ENCODE measurements around the gene IRF2BP1.

Gene IRF2BP1

DNA sequence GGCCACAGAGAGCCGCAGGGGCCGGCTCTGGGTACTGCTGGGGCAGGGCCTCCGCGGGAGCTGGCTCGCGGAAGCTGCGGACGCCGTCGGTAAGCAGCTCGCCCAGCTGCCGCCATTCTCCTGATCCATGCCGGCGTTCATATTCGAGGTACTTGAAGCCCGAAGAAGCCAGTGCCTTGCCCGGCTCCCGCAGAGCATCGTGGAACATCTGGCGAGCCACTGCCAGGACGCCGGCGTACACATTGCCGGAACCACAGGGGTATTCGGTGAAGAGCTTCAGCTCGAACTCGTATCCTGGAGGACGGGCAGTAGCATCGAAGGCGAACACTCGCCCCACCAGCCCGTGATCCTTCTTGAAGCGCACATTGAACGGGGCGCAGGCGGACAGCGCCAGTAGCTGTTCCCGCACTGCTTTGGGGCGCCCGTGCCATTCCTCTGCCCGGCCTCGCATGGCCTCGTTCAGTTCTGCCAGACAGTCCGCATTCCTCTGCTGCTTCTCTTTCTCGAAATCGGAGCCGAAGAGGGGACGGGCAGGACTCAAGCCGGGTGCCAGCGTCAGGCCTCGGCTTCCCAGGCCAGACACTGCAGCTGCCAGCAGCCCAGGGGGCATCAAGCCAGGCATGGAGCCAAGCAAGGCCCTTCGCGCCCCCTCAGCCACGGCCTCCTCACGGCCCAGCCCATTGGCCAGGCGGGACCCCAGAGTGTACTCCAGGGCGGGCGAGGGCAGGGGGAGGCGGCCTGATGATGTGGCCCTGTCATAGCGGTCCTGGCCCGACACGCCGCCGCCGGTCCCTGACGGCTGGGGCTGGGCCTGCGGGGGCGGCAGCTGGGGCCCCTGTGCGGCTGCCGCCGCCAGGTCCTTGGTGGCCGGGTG lies 1.0 kb downstream of the IRF2BP1 start:
- ATAC-seq = no peak; the same call in 2 of the 3 replicates
- TF ChIP-seq GLIS3 (CRISPR knock-in tag; IDR thresholded peaks at IDR 0.05) (no peak), RARB (CRISPR knock-in tag; IDR thresholded peaks at IDR 0.05) (no peak), ZC3H10 (CRISPR knock-in tag; IDR thresholded peaks at IDR 0.05) (no peak), ZFP3 (CRISPR knock-in tag; IDR thresholded peaks at IDR 0.05) (no peak), OSR1 (CRISPR knock-in tag; IDR thresholded peaks at IDR 0.05) (no peak), PPARA (CRISPR knock-in tag; IDR thresholded peaks at IDR 0.05; ENCODE audit: borderline replicate concordance) (no peak), ISL1 (CRISPR knock-in tag; IDR thresholded peaks at IDR 0.05) (no peak), SNAI2 (CRISPR knock-in tag; IDR thresholded peaks at IDR 0.05) (no peak), TOX (CRISPR knock-in tag; IDR thresholded peaks at IDR 0.05; ENCODE audit: borderline replicate concordance) (no peak), ZNF70 (CRISPR knock-in tag; IDR thresholded peaks at IDR 0.05) (no peak), ZNF565 (CRISPR knock-in tag; conservative IDR thresholded peaks at IDR 0.05; ENCODE audit: low read depth) (no peak), CSDC2 (CRISPR knock-in tag; IDR thresholded peaks at IDR 0.05) (no peak)
- TF ChIP-seq, protein P1, sequence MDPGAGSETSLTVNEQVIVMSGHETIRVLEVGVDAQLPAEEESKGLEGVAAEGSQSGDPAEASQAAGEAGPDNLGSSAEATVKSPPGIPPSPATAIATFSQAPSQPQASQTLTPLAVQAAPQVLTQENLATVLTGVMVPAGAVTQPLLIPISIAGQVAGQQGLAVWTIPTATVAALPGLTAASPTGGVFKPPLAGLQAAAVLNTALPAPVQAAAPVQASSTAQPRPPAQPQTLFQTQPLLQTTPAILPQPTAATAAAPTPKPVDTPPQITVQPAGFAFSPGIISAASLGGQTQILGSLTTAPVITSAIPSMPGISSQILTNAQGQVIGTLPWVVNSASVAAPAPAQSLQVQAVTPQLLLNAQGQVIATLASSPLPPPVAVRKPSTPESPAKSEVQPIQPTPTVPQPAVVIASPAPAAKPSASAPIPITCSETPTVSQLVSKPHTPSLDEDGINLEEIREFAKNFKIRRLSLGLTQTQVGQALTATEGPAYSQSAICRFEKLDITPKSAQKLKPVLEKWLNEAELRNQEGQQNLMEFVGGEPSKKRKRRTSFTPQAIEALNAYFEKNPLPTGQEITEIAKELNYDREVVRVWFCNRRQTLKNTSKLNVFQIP (CRISPR knock-in tag; IDR thresholded peaks at IDR 0.05; ENCODE audit: borderline replicate concordance, low read depth) = no peak
- TF ChIP-seq, protein P2, sequence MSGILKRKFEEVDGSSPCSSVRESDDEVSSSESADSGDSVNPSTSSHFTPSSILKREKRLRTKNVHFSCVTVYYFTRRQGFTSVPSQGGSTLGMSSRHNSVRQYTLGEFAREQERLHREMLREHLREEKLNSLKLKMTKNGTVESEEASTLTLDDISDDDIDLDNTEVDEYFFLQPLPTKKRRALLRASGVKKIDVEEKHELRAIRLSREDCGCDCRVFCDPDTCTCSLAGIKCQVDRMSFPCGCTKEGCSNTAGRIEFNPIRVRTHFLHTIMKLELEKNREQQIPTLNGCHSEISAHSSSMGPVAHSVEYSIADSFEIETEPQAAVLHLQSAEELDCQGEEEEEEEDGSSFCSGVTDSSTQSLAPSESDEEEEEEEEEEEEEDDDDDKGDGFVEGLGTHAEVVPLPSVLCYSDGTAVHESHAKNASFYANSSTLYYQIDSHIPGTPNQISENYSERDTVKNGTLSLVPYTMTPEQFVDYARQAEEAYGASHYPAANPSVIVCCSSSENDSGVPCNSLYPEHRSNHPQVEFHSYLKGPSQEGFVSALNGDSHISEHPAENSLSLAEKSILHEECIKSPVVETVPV (CRISPR knock-in tag; IDR thresholded peaks at IDR 0.05) = no peak

DNA sequence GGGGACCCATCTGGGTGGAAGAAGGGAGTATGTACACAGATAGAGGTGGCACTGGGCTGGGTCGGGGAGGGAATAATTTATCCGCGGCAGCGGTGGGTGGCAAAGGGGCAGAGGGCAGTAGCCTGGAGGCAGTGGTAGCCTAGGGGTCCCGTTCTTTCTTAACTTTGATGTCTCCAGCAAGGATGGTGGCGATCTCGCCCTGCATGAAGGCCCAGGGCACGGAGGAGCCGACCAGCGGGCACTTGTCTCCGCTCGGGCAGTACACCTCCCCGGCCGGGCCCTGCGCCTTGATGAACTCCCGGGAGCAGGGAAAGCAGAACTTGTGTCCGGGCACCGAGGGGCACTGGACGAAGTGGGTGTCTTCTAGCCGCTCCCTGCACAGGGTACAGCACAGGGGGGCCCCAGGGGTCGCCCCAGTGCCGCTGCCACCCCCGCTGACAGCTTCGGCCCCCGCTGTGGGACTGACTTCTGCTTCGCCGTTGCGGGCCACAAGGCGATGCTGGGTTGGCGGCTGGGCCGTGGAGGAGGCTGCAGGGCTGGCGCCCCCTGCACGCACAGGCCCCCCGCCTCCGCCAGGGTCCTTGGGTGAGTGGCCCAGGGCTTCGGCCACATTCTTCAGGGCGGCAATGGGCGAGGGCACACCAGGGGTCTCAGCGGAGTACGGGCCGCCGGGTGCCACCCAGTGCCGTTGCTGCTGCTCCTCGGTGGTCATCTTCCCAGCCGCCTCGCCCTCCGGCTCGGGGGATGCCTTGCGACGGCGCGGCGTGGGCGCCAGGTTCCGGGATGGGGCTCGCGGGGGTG lies 1.9 kb downstream of the IRF2BP1 start:
- no peak for ATAC-seq
- TF ChIP-seq, protein P2 (CRISPR knock-in tag; IDR thresholded peaks at IDR 0.05) = no peak
- TF ChIP-seq ZC3H10 (CRISPR knock-in tag; IDR thresholded peaks at IDR 0.05) (no peak), CSDC2 (CRISPR knock-in tag; IDR thresholded peaks at IDR 0.05) (no peak), GLIS3 (CRISPR knock-in tag; IDR thresholded peaks at IDR 0.05) (no peak), BACH2 (CRISPR knock-in tag; IDR thresholded peaks at IDR 0.05; ENCODE audit: borderline replicate concordance) (no peak), TOX (CRISPR knock-in tag; IDR thresholded peaks at IDR 0.05; ENCODE audit: borderline replicate concordance) (no peak), ZNF565 (CRISPR knock-in tag; conservative IDR thresholded peaks at IDR 0.05; ENCODE audit: low read depth) (no peak), ZFP30 (CRISPR knock-in tag; IDR thresholded peaks at IDR 0.05) (no peak), SNAI2 (CRISPR knock-in tag; IDR thresholded peaks at IDR 0.05) (no peak), PPARA (CRISPR knock-in tag; IDR thresholded peaks at IDR 0.05; ENCODE audit: borderline replicate concordance) (no peak), ARNTL (CRISPR knock-in tag; IDR thresholded peaks at IDR 0.05; ENCODE audit: borderline replicate concordance, low read depth) (no peak), ESRRG (CRISPR knock-in tag; IDR thresholded peaks at IDR 0.05) (no peak)

DNA sequence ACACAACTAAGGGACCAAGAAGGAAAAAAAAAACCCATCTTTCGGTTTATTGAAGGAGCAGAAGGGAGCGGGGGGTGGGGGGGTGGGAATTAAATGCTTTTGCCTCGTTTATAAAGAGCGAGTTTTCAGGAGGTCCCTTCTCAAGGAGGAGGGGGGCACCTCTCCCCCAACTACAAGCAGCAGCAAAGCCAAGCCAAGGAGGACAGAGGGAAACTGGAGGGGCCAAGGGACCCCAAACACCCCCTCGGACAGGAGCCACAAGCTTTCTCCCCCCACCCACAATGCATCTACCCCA lies 2.4 kb downstream of the IRF2BP1 start:
- ATAC-seq = no peak
- TF ChIP-seq ESRRG (CRISPR knock-in tag; IDR thresholded peaks at IDR 0.05) = no peak
- TF ChIP-seq ZNF70 (CRISPR knock-in tag; IDR thresholded peaks at IDR 0.05) = no peak
- TF ChIP-seq ZNF565 (CRISPR knock-in tag; conservative IDR thresholded peaks at IDR 0.05; ENCODE audit: low read depth) = no peak
- TF ChIP-seq, protein P2 (CRISPR knock-in tag; IDR thresholded peaks at IDR 0.05) = no peak
- no peak for TF ChIP-seq TCF4 (CRISPR knock-in tag; IDR thresholded peaks at IDR 0.05; ENCODE audit: borderline replicate concordance)
- no peak for TF ChIP-seq ISL1 (CRISPR knock-in tag; IDR thresholded peaks at IDR 0.05)
- no peak for TF ChIP-seq ZNF8 (CRISPR knock-in tag; IDR thresholded peaks at IDR 0.05)
- TF ChIP-seq CSDC2 (CRISPR knock-in tag; IDR thresholded peaks at IDR 0.05) = no peak
- no peak for TF ChIP-seq SNAI2 (CRISPR knock-in tag; IDR thresholded peaks at IDR 0.05)
- no peak for TF ChIP-seq ARNTL (CRISPR knock-in tag; IDR thresholded peaks at IDR 0.05; ENCODE audit: borderline replicate concordance, low read depth)
- TF ChIP-seq OSR1 (CRISPR knock-in tag; IDR thresholded peaks at IDR 0.05) = no peak
- no peak for TF ChIP-seq ZFP30 (CRISPR knock-in tag; IDR thresholded peaks at IDR 0.05)
- no peak for TF ChIP-seq ZFP3 (CRISPR knock-in tag; IDR thresholded peaks at IDR 0.05)
- TF ChIP-seq TOX (CRISPR knock-in tag; IDR thresholded peaks at IDR 0.05; ENCODE audit: borderline replicate concordance) = no peak
- TF ChIP-seq, protein P3, sequence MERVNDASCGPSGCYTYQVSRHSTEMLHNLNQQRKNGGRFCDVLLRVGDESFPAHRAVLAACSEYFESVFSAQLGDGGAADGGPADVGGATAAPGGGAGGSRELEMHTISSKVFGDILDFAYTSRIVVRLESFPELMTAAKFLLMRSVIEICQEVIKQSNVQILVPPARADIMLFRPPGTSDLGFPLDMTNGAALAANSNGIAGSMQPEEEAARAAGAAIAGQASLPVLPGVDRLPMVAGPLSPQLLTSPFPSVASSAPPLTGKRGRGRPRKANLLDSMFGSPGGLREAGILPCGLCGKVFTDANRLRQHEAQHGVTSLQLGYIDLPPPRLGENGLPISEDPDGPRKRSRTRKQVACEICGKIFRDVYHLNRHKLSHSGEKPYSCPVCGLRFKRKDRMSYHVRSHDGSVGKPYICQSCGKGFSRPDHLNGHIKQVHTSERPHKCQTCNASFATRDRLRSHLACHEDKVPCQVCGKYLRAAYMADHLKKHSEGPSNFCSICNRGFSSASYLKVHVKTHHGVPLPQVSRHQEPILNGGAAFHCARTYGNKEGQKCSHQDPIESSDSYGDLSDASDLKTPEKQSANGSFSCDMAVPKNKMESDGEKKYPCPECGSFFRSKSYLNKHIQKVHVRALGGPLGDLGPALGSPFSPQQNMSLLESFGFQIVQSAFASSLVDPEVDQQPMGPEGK (CRISPR knock-in tag; IDR thresholded peaks at IDR 0.05; ENCODE audit: borderline replicate concordance) = no peak
- no peak for TF ChIP-seq RARB (CRISPR knock-in tag; IDR thresholded peaks at IDR 0.05)
- no peak for TF ChIP-seq PPARA (CRISPR knock-in tag; IDR thresholded peaks at IDR 0.05; ENCODE audit: borderline replicate concordance)
- TF ChIP-seq, protein P1 (CRISPR knock-in tag; IDR thresholded peaks at IDR 0.05; ENCODE audit: borderline replicate concordance, low read depth) = no peak

All from SK-N-SH treated with all-trans-retinoic acid at 6 μM for 48 hours (cell line).